ENCODE measurements around the gene HSD17B1. TPM values are rescaled to one million over a fixed set of nuclear protein-coding genes. Genes with fewer than 3 reads are reported as not detected.
A peak's percentile ranks its signal among the peaks of the same experiment; 100 is the strongest.

Gene HSD17B1
- total RNA-seq, 2 experiments from 2014 or later, result 0.35 to 0.41 TPM

DNA sequence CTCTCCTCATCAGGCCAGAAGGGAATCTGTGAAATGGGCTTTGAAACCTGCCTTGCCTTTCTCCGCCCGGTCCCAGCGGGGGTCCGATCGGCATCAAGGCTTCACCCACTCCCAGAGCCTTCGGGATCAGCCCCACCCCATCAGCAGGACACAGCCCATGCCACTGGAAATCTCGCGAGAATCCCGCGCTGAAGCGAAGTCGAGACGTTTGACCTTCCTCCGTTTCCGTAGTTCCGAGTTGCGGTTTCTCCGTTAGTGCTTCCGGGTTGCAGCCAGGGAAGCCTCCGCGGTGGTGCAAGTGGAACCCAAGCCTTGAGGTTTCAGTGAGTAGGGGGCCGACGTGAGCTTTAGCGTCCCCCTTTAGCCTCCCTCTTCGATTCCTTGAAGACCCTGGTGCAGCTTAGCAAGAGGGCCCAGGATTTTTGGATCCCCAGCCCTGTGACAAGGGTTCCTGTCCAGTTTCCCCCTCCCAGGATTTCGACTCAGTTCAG lies 9.2 kb downstream of the HSD17B1 start, which contains the start of gene COASY:
Gene COASY (plus strand): TSS at position 252 of the 491 bp plus-strand sequence. CDS start 475 bp downstream, outside the sequence.
- no peaks in the 10 kb centered on the region for H3K27me3 Mint-ChIP-seq
- H3K36me3 Mint-ChIP-seq (ENCODE audit: low read depth), result peaks cover 16% of the 10 kb centered on the region
- peaks cover 32% of the 10 kb centered on the region for H3K4me1 Mint-ChIP-seq
- H3K27ac Mint-ChIP-seq, result peak within 1 kb of the TSS; percentile 99
- POLR2A ChIA-PET, result no interaction called here
- peak within 1 kb of the TSS; percentile 94 for H3K4me3 Mint-ChIP-seq
- CTCF ChIA-PET, result interaction anchor here (0.7 kb wide), 1 partner anchor 284 kb away, joined by 3 read pairs; no protein-coding TSS in a partner anchor
- intact Hi-C loops (cut with DNase I, micrococcal nuclease), result loop anchor here (1.0 to 10.0 kb wide), 7 partner anchors 15 to 613 kb away; partner anchors contain the start of genes PSMC3IP (in 2 of the 2), AARSD1 (in 1 of the 2), NAGLU (in 1 of the 2) and NBR1 (in 1 of the 2)
- DNase-seq (peak; percentile 96), ATAC-seq (peak; percentile 79)
- no peaks in the 10 kb centered on the region for H3K9me3 Mint-ChIP-seq (ENCODE audit: low read depth)

DNA sequence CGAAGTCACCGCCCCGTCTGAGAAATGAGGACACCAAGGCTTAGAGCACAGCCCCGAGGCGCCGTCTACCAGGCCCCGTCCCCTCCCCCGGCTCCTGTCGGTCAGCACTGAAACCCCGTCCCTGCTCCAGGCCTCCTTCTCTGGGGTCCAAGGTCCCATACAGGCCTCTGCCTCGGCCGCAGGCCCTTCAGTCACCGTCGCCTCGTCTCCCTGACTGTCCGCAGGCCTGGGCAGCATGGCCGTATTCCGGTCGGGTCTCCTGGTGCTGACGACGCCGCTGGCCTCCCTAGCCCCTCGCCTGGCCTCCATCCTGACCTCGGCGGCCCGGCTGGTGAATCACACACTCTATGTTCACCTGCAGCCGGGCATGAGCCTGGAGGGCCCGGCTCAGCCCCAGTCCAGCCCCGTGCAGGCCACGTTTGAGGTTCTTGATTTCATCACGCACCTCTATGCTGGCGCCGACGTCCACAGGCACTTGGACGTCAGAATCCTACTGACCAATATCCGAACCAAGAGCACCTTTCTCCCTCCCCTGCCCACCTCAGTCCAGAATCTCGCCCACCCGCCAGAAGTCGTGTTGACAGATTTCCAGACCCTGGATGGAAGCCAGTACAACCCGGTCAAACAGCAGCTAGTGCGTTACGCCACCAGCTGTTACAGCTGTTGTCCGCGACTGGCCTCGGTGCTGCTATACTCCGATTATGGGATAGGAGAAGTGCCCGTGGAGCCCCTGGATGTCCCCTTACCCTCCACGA lies 9.8 kb downstream of the HSD17B1 start:
- Mint-ChIP-seq H3K36me3 (ENCODE audit: low read depth) (peaks cover 20% of the 10 kb centered on the region), H3K9me3 (ENCODE audit: low read depth) (no peaks in the 10 kb centered on the region), H3K4me3 (peak overlapping the region; percentile 94), H3K27me3 (no peaks in the 10 kb centered on the region), H3K4me1 (peaks cover 31% of the 10 kb centered on the region), H3K27ac (peak overlapping the region; percentile 99)
- intact Hi-C loops (cut with DNase I, micrococcal nuclease), result loop anchor here (1.0 to 10.0 kb wide), 7 partner anchors 14 to 612 kb away; partner anchors contain the start of genes PSMC3IP (in 2 of the 2), AARSD1 (in 1 of the 2), NAGLU (in 1 of the 2) and NBR1 (in 1 of the 2)
- ChIA-PET CTCF (interaction anchor here (0.7 to 2.3 kb wide), 6 partner anchors 15 to 477 kb away, joined by 3 to 8 read pairs (median 3); partner anchors contain the start of genes BECN1, PSMC3IP and TUBG1), POLR2A (interaction anchor here (0.6 kb wide), 1 partner anchor 14 kb away, joined by 3 read pairs; no protein-coding TSS in a partner anchor)
- DNase-seq (peak; percentile 52), ATAC-seq (peak; percentile 14)

DNA sequence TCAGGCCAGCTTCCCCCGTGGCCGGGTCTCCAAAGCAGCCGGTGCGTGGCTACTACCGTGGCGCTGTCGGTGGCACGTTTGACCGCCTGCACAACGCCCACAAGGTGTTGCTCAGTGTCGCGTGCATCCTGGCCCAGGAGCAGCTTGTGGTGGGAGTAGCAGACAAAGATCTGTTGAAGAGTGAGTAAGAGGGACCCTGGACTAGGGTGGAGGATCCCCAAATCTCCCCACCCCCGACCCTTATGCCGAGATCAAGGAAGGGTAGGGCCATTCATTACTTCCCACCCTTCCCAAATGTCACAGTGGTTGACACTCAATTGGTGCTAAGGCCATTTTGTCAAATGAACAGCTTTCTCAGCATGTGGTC lies 10.4 kb downstream of the HSD17B1 start:
- ATAC-seq (no peak), DNase-seq (no peak)
- CTCF ChIA-PET, result interaction anchor here (0.7 to 2.3 kb wide), 6 partner anchors 15 to 1285 kb away, joined by 3 to 8 read pairs (median 3); partner anchors contain the start of genes BECN1, PSMC3IP and TUBG1
- peak overlapping the region; percentile 99 for H3K27ac Mint-ChIP-seq
- no peaks in the 10 kb centered on the region for H3K9me3 Mint-ChIP-seq (ENCODE audit: low read depth)
- peaks cover 35% of the 10 kb centered on the region for H3K4me1 Mint-ChIP-seq
- no peaks in the 10 kb centered on the region for H3K27me3 Mint-ChIP-seq
- H3K36me3 Mint-ChIP-seq (ENCODE audit: low read depth), result peaks cover 24% of the 10 kb centered on the region
- intact Hi-C loops (cut with DNase I, micrococcal nuclease), result loop anchor here (2.0 to 10.0 kb wide), 2 partner anchors 14 to 612 kb away; partner anchors contain the start of genes NBR1 (in 1 of the 2) and PSMC3IP (in 1 of the 2)
- peak overlapping the region; percentile 94 for H3K4me3 Mint-ChIP-seq
- POLR2A ChIA-PET, result interaction anchor here (0.6 kb wide), 3 partner anchors 15 to 491 kb away, joined by 3 to 15 read pairs (median 4); no protein-coding TSS in a partner anchor

DNA sequence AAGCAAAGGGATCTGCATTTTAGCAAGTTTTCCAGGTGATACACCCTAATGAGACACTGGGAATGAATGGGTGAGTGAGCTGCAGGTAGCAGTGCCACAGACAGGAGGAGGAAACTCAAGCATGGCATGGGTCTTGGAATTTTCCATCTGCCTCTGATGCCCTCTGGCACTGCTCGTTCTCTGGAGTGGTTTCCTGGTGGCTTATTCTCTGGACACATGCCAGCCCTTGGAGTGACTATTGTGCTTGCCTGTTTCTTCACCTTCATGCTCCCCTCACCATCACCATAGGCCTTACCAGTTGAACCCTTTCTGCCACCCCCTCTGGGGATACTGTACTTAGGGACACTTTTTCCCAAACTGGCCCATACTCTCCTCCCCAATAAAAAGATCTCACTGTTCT lies 10.8 kb downstream of the HSD17B1 start:
- ChIA-PET POLR2A (interaction anchor here (0.6 kb wide), 2 partner anchors 167 to 491 kb away, joined by 4 to 15 read pairs; no protein-coding TSS in a partner anchor), CTCF (interaction anchor here (0.7 to 2.3 kb wide), 5 partner anchors 14 to 1285 kb away, joined by 3 to 8 read pairs (median 3); partner anchors contain the start of genes BECN1, PSMC3IP and TUBG1)
- no peak for ATAC-seq
- no peaks in the 10 kb centered on the region for H3K27me3 Mint-ChIP-seq
- H3K36me3 Mint-ChIP-seq (ENCODE audit: low read depth), result peaks cover 24% of the 10 kb centered on the region
- peaks cover 37% of the 10 kb centered on the region for H3K4me1 Mint-ChIP-seq
- peak overlapping the region; percentile 94 for H3K4me3 Mint-ChIP-seq
- intact Hi-C loops (cut with DNase I, micrococcal nuclease), result loop anchor here (2.0 to 10.0 kb wide), 2 partner anchors 13 to 611 kb away; partner anchors contain the start of genes NBR1 (in 1 of the 2) and PSMC3IP (in 1 of the 2)
- H3K27ac Mint-ChIP-seq, result peak overlapping the region; percentile 99
- no peaks in the 10 kb centered on the region for H3K9me3 Mint-ChIP-seq (ENCODE audit: low read depth)
- no peak for DNase-seq

DNA sequence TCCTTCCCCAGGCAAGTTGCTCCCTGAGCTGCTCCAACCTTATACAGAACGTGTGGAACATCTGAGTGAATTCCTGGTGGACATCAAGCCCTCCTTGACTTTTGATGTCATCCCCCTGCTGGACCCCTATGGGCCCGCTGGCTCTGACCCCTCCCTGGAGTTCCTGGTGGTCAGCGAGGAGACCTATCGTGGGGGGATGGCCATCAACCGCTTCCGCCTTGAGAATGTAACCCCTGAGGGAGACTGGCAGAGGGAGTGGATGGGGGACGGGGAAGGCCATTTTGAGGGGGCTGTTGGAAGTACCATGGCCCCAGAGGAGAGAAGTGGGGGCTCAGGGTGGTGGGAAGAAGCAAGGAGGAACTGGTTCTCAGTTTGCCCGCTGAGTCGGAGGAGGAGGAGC lies 11.2 kb downstream of the HSD17B1 start:
- Mint-ChIP-seq H3K4me3 (peak overlapping the region; percentile 94), H3K36me3 (ENCODE audit: low read depth) (peaks cover 28% of the 10 kb centered on the region), H3K9me3 (ENCODE audit: low read depth) (no peaks in the 10 kb centered on the region), H3K4me1 (peaks cover 39% of the 10 kb centered on the region), H3K27ac (peak overlapping the region; percentile 48), H3K27me3 (no peaks in the 10 kb centered on the region)
- ChIA-PET CTCF (interaction anchor here (0.7 to 2.3 kb wide), 2 partner anchors 14 to 1285 kb away, joined by 3 to 8 read pairs; partner anchors contain the start of gene PSMC3IP), POLR2A (interaction anchor here (0.6 kb wide), 1 partner anchor 167 kb away, joined by 15 read pairs; no protein-coding TSS in a partner anchor)
- intact Hi-C loops (cut with DNase I, micrococcal nuclease), result loop anchor here (2.0 to 10.0 kb wide), 2 partner anchors 13 to 611 kb away; partner anchors contain the start of genes NBR1 (in 1 of the 2) and PSMC3IP (in 1 of the 2)
- DNase-seq (no peak), ATAC-seq (no peak)

DNA sequence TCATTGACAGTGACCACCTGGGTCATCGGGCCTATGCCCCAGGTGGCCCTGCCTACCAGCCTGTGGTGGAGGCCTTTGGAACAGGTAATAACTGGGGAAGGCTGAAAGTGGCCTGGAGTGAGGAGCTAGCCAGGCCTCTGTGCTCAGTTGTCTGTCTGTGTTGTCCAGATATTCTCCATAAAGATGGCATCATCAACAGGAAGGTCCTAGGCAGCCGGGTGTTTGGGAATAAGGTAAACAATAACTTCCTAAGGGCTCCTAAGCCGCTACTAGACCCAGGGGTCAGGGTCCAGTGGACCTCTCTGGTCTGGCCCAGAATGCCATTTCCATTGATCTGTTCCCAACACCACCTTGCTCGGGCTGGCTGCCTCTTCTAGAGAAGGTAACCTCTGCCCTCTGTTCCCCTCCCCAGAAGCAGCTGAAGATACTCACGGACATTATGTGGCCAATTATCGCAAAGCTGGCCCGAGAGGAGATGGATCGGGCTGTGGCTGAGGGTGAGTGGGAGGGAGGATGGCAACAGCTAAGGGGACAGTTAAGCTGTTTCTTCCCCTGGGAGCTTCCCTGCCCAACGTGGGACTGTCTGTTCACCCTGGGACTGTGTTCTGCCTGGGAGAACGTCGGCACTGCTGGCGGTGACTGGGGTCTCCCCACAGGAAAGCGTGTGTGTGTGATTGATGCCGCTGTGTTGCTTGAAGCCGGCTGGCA lies 12.2 kb downstream of the HSD17B1 start:
- intact Hi-C loops (cut with DNase I, micrococcal nuclease), result loop anchor here in 1 of 2 experiments (10.0 kb wide), 1 partner anchor 610 kb away; the partner anchor contains the start of gene NBR1
- H3K27ac Mint-ChIP-seq, result no peak overlapping the region

DNA sequence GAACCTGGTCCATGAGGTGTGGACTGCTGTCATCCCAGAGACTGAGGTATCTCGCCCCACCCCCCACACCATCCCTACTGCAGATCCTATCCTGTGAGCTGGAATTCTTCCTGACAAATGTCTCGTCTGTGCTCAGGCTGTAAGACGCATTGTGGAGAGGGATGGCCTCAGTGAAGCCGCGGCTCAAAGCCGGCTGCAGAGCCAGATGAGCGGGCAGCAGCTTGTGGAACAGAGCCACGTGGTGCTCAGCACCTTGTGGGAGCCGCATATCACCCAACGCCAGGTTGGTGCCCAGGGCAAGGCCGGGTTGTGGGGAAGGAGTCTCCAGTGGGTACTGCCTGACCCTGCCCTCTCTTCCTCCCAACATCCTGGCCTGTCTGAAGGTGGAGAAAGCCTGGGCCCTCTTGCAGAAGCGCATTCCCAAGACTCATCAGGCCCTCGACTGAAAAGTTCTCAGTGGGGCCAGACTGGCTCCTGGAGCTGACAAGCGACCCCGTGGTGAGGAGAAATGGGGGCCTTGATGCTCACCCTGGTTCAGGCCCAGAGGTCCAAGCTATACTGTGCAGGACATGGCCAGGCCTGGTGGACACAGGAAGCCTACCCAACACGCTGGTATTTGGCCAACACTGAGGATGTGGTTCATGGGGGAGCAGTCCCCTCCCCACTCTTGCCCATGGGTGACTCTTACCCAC lies 12.9 kb downstream of the HSD17B1 start:
- H3K4me3 Mint-ChIP-seq, result peak overlapping the region; percentile 96
- peaks cover 41% of the 10 kb centered on the region for H3K4me1 Mint-ChIP-seq
- CTCF ChIA-PET, result interaction anchor here (0.7 to 4.9 kb wide), 2 partner anchors 12 to 372 kb away, joined by 4 to 29 read pairs; partner anchors contain the start of gene PSMC3IP
- intact Hi-C loops (cut with DNase I, micrococcal nuclease), result loop anchor here in 1 of 2 experiments (2.0 to 10.0 kb wide), 2 partner anchors 43 to 609 kb away; partner anchors contain the start of genes NBR1, RETREG3 and TUBG1
- H3K27ac Mint-ChIP-seq, result peak overlapping the region; percentile 96
- no peak for ATAC-seq
- POLR2A ChIA-PET, result interaction anchor here (2.3 kb wide), 1 partner anchor 12 kb away, joined by 8 read pairs; the partner anchor contains the start of gene PSMC3IP
- H3K36me3 Mint-ChIP-seq (ENCODE audit: low read depth), result peaks cover 45% of the 10 kb centered on the region
- no peaks in the 10 kb centered on the region for H3K9me3 Mint-ChIP-seq (ENCODE audit: low read depth)
- DNase-seq, result no peak
- H3K27me3 Mint-ChIP-seq, result no peaks in the 10 kb centered on the region

More for the DNA sequence above, 12.2 kb downstream of the HSD17B1 start:
- Mint-ChIP-seq H3K9me3 (ENCODE audit: low read depth) (no peaks in the 10 kb centered on the region), H3K4me3 (no peak overlapping the region), H3K4me1 (peaks cover 44% of the 10 kb centered on the region), H3K36me3 (ENCODE audit: low read depth) (peaks cover 38% of the 10 kb centered on the region), H3K27me3 (no peaks in the 10 kb centered on the region)
- DNase-seq (no peak), ATAC-seq (no peak)
- CTCF ChIA-PET, result interaction anchor here (2.3 kb wide), 1 partner anchor 13 kb away, joined by 8 read pairs; the partner anchor contains the start of gene PSMC3IP
- POLR2A ChIA-PET, result no interaction called here

DNA sequence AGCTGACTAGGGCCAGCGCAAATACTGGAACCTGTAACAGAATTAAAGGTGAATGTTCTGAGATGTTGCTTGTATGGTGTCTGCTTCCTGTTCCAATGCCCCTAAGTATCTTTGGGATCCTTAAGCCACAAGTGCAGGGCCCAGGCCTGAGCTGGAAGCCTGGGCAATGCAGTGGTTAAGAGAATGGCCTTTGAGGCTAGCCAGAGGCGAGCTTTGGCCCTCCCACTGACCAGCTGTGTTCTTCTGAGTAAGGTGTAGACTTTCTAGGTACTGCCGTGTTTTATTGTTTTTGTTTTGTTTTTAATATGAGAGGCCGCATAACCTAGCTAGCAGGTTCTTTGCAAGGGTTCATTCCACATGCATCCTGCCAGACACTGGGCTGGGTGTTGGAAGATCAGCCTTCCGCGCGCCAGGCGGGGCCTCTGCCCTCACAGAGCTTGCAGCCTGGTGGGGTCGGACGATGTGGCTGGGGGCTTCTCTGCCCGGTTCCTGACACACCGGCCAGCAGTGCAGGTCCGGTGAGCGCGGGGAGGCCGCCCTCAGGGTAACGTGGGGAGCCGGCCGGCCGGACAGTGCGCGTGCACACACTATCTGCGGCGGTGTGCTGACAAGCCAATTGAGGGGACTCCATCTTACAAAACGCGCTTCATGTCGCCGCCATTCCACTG lies 13.6 kb downstream of the HSD17B1 start:
- intact Hi-C loops (cut with DNase I, micrococcal nuclease), result loop anchor here in 1 of 2 experiments (2.0 to 10.0 kb wide), 2 partner anchors 42 to 608 kb away; partner anchors contain the start of genes NBR1, RETREG3 and TUBG1

More for the DNA sequence above, 13.6 kb downstream of the HSD17B1 start:
- H3K36me3 Mint-ChIP-seq (ENCODE audit: low read depth), result peaks cover 51% of the 10 kb centered on the region
- POLR2A ChIA-PET, result interaction anchor here (0.5 to 2.3 kb wide), 2 partner anchors 12 to 34 kb away, joined by 5 to 8 read pairs; partner anchors contain the start of gene PSMC3IP
- H3K27ac Mint-ChIP-seq, result peak overlapping the region; percentile 96
- no peaks in the 10 kb centered on the region for H3K27me3 Mint-ChIP-seq
- H3K9me3 Mint-ChIP-seq (ENCODE audit: low read depth), result no peaks in the 10 kb centered on the region
- CTCF ChIA-PET, result interaction anchor here (0.6 to 4.9 kb wide), 3 partner anchors 11 to 372 kb away, joined by 3 to 29 read pairs (median 4); partner anchors contain the start of gene PSMC3IP
- DNase-seq (no peak), ATAC-seq (no peak)
- peaks cover 41% of the 10 kb centered on the region for H3K4me1 Mint-ChIP-seq
- H3K4me3 Mint-ChIP-seq, result peak overlapping the region; percentile 96
